Activated T-cell treated with anti-CD3 and anti-CD28 coated beads, Interleukin-2, amount 50 U/mL, for 24 hours (primary cell): ENCODE measurements around the gene CASP2.
"Not testable (repeated sequence)": the region's sequence is repeated elsewhere in the genome, so short reads cannot be mapped to it uniquely, and the experiment has no call there.

ENCODE experiments used
- DNase-seq: peaks from one replicate; pipeline ENCODE4 v3.0.0-alpha.2; 2020
- H3K27ac Mint-ChIP-seq: 2 replicates; pipeline ENCODE4 v1.8.0; 2020; ENCODE audit warnings: mild to moderate bottlenecking, mixed read lengths
- H3K27me3 Mint-ChIP-seq: 2 replicates; pipeline ENCODE4 v1.8.0; 2020; ENCODE audit warnings: mixed read lengths
- H3K36me3 Mint-ChIP-seq: 2 replicates; pipeline ENCODE4 v1.8.0; 2020; ENCODE audit warnings: low read depth, mixed read lengths
- H3K4me1 Mint-ChIP-seq: 2 replicates; pipeline ENCODE4 v1.8.0; 2020; ENCODE audit warnings: low read depth, mixed read lengths
- H3K4me3 Mint-ChIP-seq: 2 replicates; pipeline ENCODE4 v1.8.0; 2020; ENCODE audit warnings: mild to moderate bottlenecking, moderate library complexity, mixed read lengths
- H3K9me3 Mint-ChIP-seq: 2 replicates; pipeline ENCODE4 v1.8.0; 2020; ENCODE audit warnings: mixed read lengths

The CASP2 gene

GRCh38 chr7:143256325-143256724 is 31.8 kb upstream of the CASP2 start:
- Mint-ChIP-seq H3K27me3 (no peaks in the 10 kb centered on the region), H3K4me1 (peaks cover 73% of the 10 kb centered on the region), H3K36me3 (peaks cover 9% of the 10 kb centered on the region), H3K9me3 (peaks cover 5% of the 10 kb centered on the region), H3K27ac (peak overlapping the region; percentile 13), H3K4me3 (no peak overlapping the region)
- DNase-seq = no peak

DNA sequence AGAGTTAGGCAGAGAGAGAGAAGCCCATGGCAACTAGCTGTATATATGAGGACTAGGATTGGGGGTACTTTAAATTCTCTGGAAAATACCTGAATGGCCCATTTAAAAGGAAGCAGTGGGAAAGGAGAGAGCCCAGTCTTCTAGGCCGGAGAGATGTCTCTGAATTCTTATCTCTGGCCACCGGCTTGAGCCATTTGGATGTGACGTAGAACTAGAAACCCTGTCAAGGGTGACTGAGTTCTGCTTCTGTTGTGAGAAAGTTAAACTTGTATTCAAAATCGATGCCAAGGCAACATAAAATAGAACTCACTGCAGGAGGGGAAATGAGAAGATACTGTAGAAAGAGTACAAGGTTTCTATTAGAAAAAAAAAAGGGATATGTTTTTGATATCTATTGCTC is 31.2 kb upstream of the CASP2 start:
- no peak overlapping the region for H3K4me3 Mint-ChIP-seq
- H3K27ac Mint-ChIP-seq = peak overlapping the region; percentile 13
- DNase-seq = no peak
- H3K9me3 Mint-ChIP-seq = peaks cover 5% of the 10 kb centered on the region
- no peaks in the 10 kb centered on the region for H3K27me3 Mint-ChIP-seq
- H3K36me3 Mint-ChIP-seq = peaks cover 9% of the 10 kb centered on the region
- peaks cover 70% of the 10 kb centered on the region for H3K4me1 Mint-ChIP-seq

DNA sequence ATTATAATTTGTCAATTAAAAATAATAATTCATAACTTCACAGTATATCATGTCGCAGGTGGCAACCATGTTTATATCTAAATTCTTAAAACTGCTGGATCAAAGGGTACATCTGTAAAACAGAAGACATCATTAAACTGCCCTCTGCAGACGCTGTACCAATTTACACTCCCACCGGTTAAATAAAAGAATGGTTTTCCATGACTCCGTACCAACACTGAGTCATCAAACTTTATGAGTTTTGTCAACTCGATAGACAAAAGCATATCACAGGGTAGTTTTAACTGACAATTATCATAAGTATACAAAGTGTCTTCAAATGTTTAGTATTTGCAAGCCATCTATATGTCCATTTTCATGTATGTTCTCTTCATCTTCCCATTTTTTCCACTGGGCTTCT is 30.6 kb upstream of the CASP2 start:
- Mint-ChIP-seq H3K4me3 (no peak overlapping the region), H3K27ac (peak overlapping the region; percentile 45), H3K36me3 (peaks cover 3% of the 10 kb centered on the region), H3K27me3 (no peaks in the 10 kb centered on the region), H3K9me3 (peaks cover 4% of the 10 kb centered on the region), H3K4me1 (peaks cover 70% of the 10 kb centered on the region)
- DNase-seq = no peak

GRCh38 chr7:143258831-143259230 is 29.3 kb upstream of the CASP2 start:
- peaks cover 67% of the 10 kb centered on the region for H3K4me1 Mint-ChIP-seq

DNA sequence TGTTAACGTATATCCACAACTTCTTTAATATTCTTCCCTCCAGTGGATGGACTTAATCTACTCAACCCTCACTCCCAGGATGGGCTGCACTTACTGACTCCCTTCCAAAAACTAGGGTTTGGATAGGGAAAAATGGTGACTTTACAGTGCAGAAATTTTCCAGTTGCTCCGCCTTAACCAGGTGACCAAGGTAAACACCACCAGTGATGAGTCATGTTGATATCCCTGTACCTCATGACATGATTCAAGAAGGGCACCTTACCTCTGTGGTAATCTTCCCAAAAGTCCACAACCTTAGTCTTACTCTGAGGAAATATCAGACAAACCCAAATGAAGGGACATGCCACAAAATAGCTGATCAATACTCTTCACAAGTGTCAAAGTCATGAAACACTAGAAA is 28.4 kb upstream of the CASP2 start:
- Mint-ChIP-seq H3K27me3 (no peaks in the 10 kb centered on the region), H3K4me3 (no peak overlapping the region), H3K27ac (peak overlapping the region; percentile 7), H3K9me3 (no peaks in the 10 kb centered on the region), H3K36me3 (peaks cover 15% of the 10 kb centered on the region), H3K4me1 (peaks cover 69% of the 10 kb centered on the region)
- DNase-seq = no peak

More at GRCh38 chr7:143258831-143259230, 29.3 kb upstream of the CASP2 start:
- H3K27ac Mint-ChIP-seq = peak overlapping the region; percentile 86
- H3K9me3 Mint-ChIP-seq = no peaks in the 10 kb centered on the region
- peaks cover 6% of the 10 kb centered on the region for H3K36me3 Mint-ChIP-seq
- H3K27me3 Mint-ChIP-seq = no peaks in the 10 kb centered on the region
- no peak for DNase-seq
- peak overlapping the region; percentile 32 for H3K4me3 Mint-ChIP-seq

DNA sequence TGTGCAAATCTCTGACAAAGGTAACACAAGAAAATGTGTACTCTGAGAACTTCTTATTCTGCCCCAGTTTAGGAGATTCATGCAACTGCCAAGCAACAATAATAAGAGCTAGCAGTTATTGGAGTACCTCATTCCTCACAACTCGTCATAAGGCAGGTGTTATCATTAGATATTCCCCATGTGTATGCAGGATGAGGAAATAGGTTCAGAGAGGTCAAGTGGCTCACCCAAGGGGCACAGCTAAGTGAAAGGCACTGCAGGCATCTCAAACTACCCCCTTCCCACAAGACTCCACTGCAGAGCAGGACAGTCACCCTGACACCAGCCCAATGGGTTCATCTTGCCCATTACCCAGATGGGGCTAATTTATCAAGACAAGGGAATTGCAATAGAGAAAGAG is 26.2 kb upstream of the CASP2 start:
- Mint-ChIP-seq H3K27me3 (no peaks in the 10 kb centered on the region), H3K4me3 (peak overlapping the region; percentile 97), H3K36me3 (peaks cover 37% of the 10 kb centered on the region), H3K27ac (peak overlapping the region; percentile 98), H3K4me1 (peaks cover 65% of the 10 kb centered on the region), H3K9me3 (no peaks in the 10 kb centered on the region)
- no peak for DNase-seq

- peaks cover 60% of the 10 kb centered on the region for H3K4me1 Mint-ChIP-seq
- no peaks in the 10 kb centered on the region for H3K9me3 Mint-ChIP-seq
- DNase-seq = peak; percentile 89
- H3K36me3 Mint-ChIP-seq = peaks cover 53% of the 10 kb centered on the region
- no peaks in the 10 kb centered on the region for H3K27me3 Mint-ChIP-seq
- peak within 1 kb of the TSS; percentile 97 for H3K4me3 Mint-ChIP-seq
- peak within 1 kb of the TSS; percentile 98 for H3K27ac Mint-ChIP-seq
Measured at GRCh38 chr7:143263266-143264195, 24.6 kb upstream of the CASP2 start, which contains the start of gene GSTK1. GSTK1 (plus strand) TSS chr7:143263441; CDS start chr7:143263514, 73 bp downstream.

DNA sequence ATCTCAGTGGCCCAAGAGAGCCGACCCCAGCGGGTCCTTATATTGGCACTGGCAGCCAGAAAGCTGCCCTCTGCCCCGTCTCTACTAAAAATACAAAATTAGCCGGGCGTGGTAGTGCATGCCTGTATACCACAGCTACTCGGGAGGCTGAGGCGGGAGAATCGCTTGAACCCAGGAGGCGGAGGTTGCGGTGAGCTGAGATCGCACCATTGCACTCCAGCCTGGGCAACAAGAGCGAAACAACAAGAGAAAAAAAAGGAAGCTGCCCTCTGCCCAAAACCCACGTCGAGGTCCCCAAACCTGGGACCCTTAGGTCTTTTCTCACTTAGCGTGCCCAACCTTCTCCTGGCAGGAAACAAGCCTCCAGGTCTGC is 24.0 kb upstream of the CASP2 start:
- H3K4me3 Mint-ChIP-seq = peak overlapping the region; percentile 97
- H3K36me3 Mint-ChIP-seq = peaks cover 59% of the 10 kb centered on the region
- not testable (repeated sequence) for H3K27me3 Mint-ChIP-seq, H3K9me3 Mint-ChIP-seq, DNase-seq
- H3K27ac Mint-ChIP-seq = peak overlapping the region; percentile 98
- H3K4me1 Mint-ChIP-seq = peaks cover 57% of the 10 kb centered on the region

DNA sequence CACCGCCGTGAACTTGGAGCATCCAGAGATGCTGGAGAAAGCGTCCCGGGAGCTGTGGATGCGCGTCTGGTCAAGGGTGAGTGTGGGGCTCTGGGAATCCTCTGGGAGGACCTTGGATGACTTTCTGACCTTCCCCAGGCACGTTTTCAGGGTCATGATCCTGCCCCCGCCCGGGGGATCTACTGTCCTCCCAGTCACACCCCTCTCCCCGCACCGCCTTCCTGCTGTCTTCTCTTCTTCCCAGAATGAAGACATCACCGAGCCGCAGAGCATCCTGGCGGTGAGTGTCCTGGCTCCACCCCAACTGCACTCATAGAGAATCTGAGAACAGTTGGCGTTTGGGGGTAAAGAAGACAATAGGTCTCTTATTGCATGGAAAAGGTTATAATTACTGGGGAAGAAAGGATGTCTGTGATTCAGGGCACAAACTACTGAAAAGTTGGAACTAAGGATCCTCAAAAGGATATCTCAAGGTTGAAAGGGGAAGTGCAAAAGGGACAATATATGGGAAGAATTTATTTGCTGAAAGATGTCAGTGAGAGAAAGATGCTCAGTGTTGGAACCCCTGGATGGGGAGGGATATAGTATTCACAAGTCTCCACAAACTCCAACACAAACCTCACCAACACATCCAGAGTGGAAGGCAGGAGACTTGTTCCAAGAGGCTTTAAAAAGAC is 23.0 kb upstream of the CASP2 start:
- H3K9me3 Mint-ChIP-seq = no peaks in the 10 kb centered on the region
- peaks cover 53% of the 10 kb centered on the region for H3K4me1 Mint-ChIP-seq
- H3K4me3 Mint-ChIP-seq = peak overlapping the region; percentile 97
- H3K36me3 Mint-ChIP-seq = peaks cover 69% of the 10 kb centered on the region
- no peaks in the 10 kb centered on the region for H3K27me3 Mint-ChIP-seq
- no peak for DNase-seq
- H3K27ac Mint-ChIP-seq = peak overlapping the region; percentile 98

GRCh38 chr7:143269251-143269650 is 18.9 kb upstream of the CASP2 start:
- DNase-seq = no peak
- Mint-ChIP-seq H3K4me3 (no peak overlapping the region), H3K9me3 (no peaks in the 10 kb centered on the region), H3K27ac (peak overlapping the region; percentile 71), H3K27me3 (no peaks in the 10 kb centered on the region), H3K36me3 (peaks cover 76% of the 10 kb centered on the region), H3K4me1 (peaks cover 44% of the 10 kb centered on the region)

- DNase-seq = no peak
- peaks cover 56% of the 10 kb centered on the region for H3K36me3 Mint-ChIP-seq
- H3K27ac Mint-ChIP-seq = peak overlapping the region; percentile 54
- H3K9me3 Mint-ChIP-seq = no peaks in the 10 kb centered on the region
- H3K4me1 Mint-ChIP-seq = peaks cover 27% of the 10 kb centered on the region
- H3K27me3 Mint-ChIP-seq = no peaks in the 10 kb centered on the region
- H3K4me3 Mint-ChIP-seq = no peak overlapping the region
Measured at GRCh38 chr7:143271240-143271639, 16.9 kb upstream of the CASP2 start.

GRCh38 chr7:143272871-143273270 is 15.3 kb upstream of the CASP2 start:
- no peak for DNase-seq
- H3K9me3 Mint-ChIP-seq = no peaks in the 10 kb centered on the region
- H3K36me3 Mint-ChIP-seq = peaks cover 39% of the 10 kb centered on the region
- peak overlapping the region; percentile 33 for H3K27ac Mint-ChIP-seq
- no peaks in the 10 kb centered on the region for H3K27me3 Mint-ChIP-seq
- peaks cover 19% of the 10 kb centered on the region for H3K4me1 Mint-ChIP-seq
- no peak overlapping the region for H3K4me3 Mint-ChIP-seq

GRCh38 chr7:143279186-143280098 is 8.7 kb upstream of the CASP2 start:
- no peaks in the 10 kb centered on the region for H3K36me3 Mint-ChIP-seq
- no peak for DNase-seq
- no peaks in the 10 kb centered on the region for H3K9me3 Mint-ChIP-seq
- peaks cover 40% of the 10 kb centered on the region for H3K4me1 Mint-ChIP-seq
- H3K4me3 Mint-ChIP-seq = peak overlapping the region; percentile 53
- H3K27ac Mint-ChIP-seq = peak overlapping the region; percentile 83
- H3K27me3 Mint-ChIP-seq = no peaks in the 10 kb centered on the region

DNA sequence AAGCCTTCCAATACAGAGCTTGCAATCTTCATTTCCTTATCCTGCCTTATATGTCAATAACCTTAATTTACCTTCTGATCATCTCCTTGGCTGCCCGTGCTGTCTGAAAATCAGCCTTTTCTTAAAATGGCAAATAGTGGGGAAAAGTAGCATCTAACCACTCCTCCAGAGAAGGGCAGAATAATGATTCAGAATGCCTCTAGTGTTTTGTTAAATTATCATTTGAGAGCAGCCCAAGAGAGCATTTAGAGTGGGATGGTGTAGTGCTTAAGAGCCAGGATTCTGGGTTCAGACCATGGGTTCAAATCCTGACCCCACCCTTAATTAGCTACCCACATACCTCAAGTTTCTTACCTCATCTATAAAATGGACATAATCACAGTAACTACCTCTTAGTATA is 8.0 kb upstream of the CASP2 start:
- Mint-ChIP-seq H3K27ac (peak overlapping the region; percentile 83), H3K36me3 (no peaks in the 10 kb centered on the region), H3K9me3 (no peaks in the 10 kb centered on the region), H3K4me3 (peak overlapping the region; percentile 53), H3K4me1 (peaks cover 43% of the 10 kb centered on the region), H3K27me3 (no peaks in the 10 kb centered on the region)
- DNase-seq = no peak
